GF-D8 (cell line): ENCODE data around the gene GADL1.

Experiments used
- DNase-seq: peaks from one replicate; lab custom pipeline; 2025; lab: John Stamatoyannopoulos, UW

GADL1 gene

GRCh38 chr3:30695302-30696061 lies 199.0 kb downstream of the GADL1 start:
- DNase-seq: no peak

DNA sequence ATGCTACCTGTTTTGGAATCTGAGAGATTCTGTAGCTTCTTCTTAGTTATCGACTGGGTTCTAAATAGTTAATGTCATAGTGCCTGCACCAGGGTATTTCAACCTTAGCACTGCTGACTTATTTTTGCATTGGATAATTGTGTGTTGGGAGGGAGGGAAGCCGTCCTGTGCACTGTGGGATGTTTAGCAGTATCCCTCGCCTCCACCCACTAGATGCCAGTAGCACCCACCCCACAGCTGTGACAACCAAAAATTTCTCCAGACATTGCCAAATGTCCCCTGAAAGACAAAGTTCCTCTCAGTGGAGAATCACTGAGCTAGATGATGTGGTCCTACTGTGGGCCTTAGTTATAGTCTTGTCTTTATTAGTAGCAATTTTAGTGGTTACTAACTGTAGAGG lies 199.8 kb downstream of the GADL1 start:
- DNase-seq: no peak

GRCh38 chr3:30694148-30694547 lies 200.3 kb downstream of the GADL1 start:
- DNase-seq: no peak

- DNase-seq: peak; percentile 30
Measured at GRCh38 chr3:30693470-30694120, 200.9 kb downstream of the GADL1 start.

DNA sequence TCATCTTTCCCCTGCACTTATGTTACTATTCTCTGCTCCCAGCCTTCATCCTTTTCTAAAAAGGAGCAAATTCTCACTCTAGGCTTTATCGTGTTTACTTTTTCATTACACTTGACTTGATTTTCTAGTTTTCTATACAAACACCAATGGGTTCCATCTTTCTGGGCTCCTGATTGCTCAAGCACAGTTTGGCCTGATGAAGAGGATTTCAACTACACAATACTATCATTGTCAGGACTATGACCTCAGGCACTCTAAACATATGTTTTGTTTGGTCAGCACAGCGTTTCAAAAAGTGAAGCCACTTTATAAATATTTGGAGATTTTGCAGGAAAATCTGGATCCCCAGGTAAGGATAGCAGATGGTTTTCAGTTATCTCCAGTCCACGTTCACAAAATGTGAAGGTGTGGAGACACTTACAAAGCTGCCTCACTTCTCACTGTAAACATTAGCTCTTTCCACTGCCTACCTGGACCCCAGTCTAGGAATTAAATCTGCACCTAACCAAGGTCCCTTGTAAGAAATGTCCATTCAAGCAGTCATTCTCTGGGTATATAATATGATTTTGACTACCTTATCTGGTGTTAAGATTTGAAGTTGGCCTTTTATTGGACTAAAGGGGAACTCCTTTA lies 201.8 kb downstream of the GADL1 start:
- no peak for DNase-seq

GRCh38 chr3:30691944-30692343 lies 202.5 kb downstream of the GADL1 start:
- DNase-seq: no peak

DNA sequence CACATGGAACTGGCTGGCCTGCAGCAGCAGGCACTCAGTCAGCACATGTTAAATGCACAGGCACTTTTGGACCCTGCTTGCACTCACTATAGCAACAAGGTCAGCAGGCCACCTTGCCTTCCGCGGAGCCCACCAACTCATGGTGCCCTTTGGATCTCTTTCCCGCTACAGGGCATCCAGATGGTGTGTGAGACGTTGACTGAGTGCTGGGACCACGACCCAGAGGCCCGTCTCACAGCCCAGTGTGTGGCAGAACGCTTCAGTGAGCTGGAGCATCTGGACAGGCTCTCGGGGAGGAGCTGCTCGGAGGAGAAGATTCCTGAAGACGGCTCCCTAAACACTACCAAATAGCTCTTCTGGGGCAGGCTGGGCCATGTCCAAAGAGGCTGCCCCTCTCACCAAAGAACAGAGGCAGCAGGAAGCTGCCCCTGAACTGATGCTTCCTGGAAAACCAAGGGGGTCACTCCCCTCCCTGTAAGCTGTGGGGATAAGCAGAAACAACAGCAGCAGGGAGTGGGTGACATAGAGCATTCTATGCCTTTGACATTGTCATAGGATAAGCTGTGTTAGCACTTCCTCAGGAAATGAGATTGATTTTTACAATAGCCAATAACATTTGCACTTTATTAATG lies 203.1 kb downstream of the GADL1 start:
- DNase-seq: no peak

DNA sequence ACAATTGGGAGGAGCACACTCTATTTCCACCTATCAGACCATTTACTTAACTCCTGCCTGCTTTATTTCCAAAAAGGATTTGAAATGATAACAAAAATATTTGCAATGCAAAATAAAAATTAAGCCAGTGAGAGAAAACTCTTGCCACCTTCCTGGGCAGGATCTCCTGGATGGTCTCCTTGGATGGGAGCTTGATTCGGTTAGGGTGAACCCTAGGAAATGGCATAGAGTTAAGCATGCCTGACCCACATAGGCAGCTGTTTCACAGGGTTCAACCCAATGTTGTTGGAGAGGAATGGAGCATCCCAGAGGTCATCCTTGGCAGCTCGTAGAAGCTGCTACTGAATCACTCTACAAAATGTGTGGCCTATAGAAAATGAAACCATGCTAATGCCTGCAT lies 204.3 kb downstream of the GADL1 start:
- DNase-seq: no peak

GRCh38 chr3:30688776-30689641 lies 205.5 kb downstream of the GADL1 start:
- no peak for DNase-seq

DNA sequence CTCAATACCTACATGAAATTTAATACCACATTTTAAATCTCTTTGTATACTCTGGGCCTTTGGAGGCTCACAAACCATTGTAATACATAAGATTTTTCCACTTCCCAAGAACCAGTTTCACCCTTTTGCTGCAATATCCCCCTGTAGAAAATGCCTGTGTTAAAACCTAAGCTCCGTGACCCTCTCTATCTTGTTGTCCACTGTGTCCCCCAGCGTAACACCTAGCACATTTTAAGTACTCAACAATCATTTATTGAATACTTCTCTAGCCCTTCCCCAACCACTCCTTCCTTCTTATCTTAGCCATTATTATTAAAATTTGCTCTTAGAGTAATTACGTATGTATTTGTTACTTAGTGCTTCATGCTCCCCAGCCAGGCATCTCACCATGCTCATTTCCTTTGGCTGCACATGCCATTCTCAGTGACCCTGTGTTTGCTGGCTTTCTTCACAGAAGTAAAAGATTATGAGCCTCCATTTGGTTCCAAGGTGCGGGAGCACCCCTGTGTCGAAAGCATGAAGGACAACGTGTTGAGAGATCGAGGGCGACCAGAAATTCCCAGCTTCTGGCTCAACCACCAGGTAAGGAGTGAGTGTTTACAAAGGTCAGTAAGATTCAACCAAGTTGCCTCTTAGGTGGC lies 206.4 kb downstream of the GADL1 start:
- no peak for DNase-seq

DNA sequence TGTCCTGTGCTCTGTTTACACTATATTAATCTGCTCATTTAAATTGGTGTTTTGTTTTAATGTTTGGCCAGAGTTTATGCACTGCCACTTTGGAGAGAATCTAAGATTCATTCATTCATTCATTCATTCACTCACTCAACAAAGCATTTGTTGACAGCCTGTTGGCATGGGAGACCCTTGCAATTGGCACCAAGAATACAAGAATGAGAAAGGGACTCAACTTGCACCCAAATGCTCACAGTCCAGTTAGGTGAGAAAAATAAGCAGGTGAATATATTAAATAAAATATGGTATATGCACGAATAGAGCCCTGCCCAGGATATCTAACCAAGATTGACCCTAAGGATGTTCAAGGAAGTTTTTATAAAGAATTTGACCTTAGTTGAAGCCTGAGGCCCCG lies 207.7 kb downstream of the GADL1 start:
- DNase-seq: no peak

DNA sequence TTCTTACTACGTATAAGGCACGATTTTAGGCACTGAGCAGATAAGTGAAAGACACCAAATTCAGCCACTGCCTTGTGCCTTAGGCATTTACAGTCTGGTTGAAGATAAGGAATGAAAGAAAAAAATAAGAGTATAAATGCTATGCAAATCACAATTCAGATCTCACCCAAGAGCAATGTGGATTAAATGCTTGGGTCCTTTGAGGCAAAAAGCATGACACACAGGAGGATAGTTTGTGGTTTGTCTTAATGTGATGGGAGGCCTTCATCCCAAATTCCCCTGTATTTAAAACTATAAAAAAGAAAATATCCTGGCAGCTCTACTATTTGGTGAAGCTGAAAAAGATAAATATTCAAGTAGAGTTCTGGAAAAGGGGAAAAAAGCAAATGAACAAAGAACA lies 208.3 kb downstream of the GADL1 start:
- no peak for DNase-seq

DNA sequence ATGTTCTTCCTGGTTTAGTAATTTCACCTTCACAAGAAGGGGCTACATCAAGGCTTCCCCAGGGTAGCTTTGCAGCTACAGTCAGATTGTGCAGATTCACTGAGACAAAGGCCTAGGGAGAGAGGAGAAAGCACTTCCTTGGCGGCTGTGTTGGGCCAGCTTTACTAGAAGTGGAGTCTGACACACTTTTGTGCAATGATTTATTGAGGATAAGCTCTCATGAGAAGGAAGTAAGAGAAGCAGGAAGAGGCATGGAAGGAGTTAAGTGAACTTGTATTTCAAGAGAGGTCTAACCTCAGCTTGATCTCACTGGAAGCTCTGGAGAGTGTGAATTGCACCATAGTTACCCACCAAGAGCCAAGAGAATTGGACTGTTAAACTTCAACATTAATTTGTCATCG lies 209.2 kb downstream of the GADL1 start:
- no peak for DNase-seq

DNA sequence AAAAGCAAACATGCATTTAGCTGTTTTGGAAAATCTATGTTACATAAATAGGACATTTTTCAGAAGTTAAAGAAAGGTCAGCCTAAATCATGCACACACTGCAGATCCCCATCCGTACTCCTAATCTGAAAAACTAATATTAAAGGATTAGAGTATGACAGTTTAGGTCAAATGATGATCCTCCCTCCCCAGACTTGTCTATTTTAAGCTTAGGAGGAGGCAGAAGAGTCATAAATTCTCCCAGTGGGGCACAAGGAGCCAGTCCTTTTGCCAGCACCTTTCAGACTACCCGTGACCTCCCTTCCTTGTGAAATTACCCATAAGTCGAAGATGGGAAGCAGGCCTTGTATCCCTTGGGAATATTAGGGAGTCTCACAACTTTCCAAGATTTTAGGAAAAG lies 210.1 kb downstream of the GADL1 start:
- no peak for DNase-seq

GRCh38 chr3:30683769-30684168 lies 210.7 kb downstream of the GADL1 start:
- no peak for DNase-seq

DNA sequence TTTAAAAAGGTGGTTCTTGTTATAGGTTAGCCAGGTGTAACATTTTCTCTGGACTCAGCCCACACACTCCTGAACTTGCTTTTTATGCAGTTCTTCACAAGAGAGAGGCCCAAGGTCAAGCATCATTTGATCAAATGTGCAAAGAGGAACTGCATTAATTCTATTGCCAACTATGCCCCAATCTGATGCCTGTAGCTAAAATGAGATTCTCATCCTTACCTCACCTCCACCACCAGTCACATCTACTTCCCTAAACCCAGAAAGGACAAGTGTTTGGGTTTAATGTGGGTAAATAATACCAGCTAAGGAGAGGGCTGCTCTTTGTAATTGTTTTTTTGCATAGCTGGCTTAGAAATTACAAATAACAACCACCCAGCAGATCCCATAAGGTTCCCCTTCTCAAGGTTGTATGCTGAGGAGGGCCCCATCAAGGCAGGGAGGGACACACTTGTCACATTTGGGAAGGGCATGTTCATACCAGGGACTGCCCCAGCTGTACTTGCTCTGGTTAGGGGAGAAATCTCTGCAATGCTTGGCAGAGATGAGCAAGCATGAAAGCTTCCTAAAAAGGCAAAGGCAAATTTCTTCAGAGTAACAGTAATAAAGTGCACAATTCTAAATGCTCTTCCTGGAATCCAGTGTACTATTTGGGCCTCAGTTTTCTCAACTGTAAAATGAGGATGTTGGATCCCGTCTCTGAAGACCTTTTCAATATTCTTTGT lies 211.9 kb downstream of the GADL1 start:
- DNase-seq: no peak

DNA sequence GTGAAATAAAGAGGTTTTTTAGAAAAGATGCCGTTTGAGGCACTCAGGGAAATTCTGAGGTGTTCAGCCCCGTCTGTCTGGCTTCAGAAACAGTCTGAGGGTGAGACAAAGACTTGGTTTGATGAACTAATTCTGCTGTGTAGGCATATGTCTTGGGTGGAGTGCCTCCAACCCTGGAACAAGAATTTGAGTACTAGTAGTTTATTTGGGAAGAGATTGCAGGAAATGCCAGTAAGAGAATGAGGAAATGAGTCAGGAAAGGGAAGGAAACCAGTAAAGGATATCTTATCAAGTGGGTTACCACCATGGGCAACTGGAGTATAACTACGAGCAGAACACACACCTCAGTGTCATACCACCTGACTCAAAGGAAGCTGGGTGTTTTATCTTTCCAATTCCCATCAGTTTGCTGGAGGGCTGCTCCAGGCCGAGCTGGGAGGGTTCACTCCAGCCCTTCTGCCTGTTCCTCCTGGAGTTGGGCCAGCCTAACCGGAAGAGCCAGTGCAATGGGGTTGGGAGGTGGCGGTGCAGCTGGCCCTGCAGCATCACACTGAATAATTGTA lies 212.7 kb downstream of the GADL1 start:
- DNase-seq: no peak

DNA sequence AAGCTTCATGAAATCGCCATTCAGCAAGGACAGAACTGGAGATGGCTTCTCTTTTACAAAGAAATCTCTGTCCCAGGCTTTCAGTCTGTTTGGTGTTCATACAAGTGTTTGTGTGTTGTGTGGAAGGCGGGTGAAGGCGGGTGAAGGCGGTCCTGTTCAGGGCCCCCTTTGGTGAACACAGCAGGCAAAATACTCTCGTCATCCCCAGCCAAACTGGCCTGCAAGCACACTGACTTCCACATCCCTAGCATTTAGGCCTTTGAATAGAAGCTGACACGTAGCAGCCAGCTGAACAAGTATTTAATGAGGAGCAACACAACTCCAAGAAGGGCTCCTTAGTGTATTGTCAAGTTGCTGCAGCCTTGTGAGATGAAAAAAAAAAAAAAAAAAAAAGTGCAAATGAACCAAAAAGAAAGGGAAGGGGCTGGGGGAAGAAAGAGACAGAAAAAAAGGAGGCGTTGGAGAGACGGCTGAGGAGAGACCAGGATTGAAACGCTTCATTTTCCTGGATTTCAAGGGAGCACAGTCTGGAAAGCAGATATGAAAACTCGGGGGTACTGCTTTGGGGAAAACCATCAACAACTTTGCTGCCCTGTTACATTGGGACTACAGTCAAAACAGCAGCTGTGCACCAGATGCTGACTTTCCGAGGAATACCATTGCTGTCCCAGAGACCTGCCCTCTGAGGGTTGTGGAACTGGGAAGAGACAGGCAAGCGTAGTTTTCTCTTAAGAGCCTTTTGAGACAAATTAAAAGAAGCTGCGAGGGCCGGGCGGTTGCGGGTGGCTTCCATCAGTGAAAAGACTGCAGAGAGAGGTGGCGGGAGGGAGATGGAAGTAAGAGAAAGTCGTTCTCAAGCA lies 213.4 kb downstream of the GADL1 start:
- DNase-seq: no peak

DNA sequence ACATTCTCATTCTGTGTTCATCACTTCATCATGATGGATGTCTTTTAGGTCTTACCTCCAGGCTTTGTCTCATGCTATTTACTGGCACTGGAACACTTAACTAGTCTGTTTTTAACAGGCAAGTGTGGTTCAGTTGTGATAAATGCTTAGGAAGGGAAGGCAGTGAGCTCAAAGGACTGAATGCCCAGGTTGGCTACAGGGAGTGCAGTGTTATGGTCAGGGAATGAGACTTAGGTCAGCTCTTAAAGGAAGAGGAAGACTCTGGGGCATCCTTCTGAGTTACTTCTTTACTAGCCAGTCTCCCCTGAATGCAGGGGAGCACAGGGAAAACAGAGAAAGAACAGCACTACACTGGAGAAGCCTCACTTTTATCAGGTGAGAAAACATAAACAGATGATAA lies 215.4 kb downstream of the GADL1 start:
- DNase-seq: no peak

GRCh38 chr3:30677347-30677685 lies 217.1 kb downstream of the GADL1 start:
- DNase-seq: no peak
